SU-DHL-6 (cell line): Measurements from ENCODE around the gene CTTNBP2NL.
"Not testable (repeated sequence)": the region's sequence is repeated elsewhere in the genome, so short reads cannot be mapped to it uniquely, and the experiment has no call there.

Experiments used
- H2AFZ ChIP-seq: fragments of 200-600 bp; sonication (generic); 2 replicates; pipeline ENCODE4 v1.6.1; 2014; ENCODE audit warnings: low read depth, mild to moderate bottlenecking, moderate library complexity, mixed read lengths, antibody characterized with exemption, low read length; ENCODE audit not compliant: severe bottlenecking
- H3F3A ChIP-seq: fragments of 200-600 bp; shearing (Covaris generic); 2 replicates; pipeline ENCODE4 v1.6.0; 2016; ENCODE audit warnings: antibody characterized with exemption, mild to moderate bottlenecking; ENCODE audit not compliant: insufficient read depth
- H3K27ac ChIP-seq: fragments of 200-600 bp; sonication (generic); 2 replicates; pipeline ENCODE4 v1.5.1; 2016; ENCODE audit warnings: low read depth, mild to moderate bottlenecking, low read length, moderate library complexity, mixed read lengths
- H3K27me3 ChIP-seq: fragments of 200-600 bp; sonication (generic), shearing (Covaris generic); 2 replicates; pipeline ENCODE4 v1.6.0; 2014; ENCODE audit warnings: mild to moderate bottlenecking, low read length
- H3K36me3 ChIP-seq: fragments of 200-600 bp; sonication (generic); 2 replicates; pipeline ENCODE4 v1.6.1; 2014; ENCODE audit warnings: mild to moderate bottlenecking, low read length, mixed read lengths
- H3K4me2 ChIP-seq: fragments of 300-600, 200-600 bp; shearing (Covaris generic), sonication (generic); 2 replicates; pipeline ENCODE4 v1.6.0; 2014; ENCODE audit warnings: low read length, low read depth, mild to moderate bottlenecking; ENCODE audit not compliant: poor library complexity, severe bottlenecking
- H3K4me3 ChIP-seq: fragments of 200-600 bp; sonication (generic); 2 replicates; pipeline ENCODE4 v1.5.1; 2014; ENCODE audit warnings: antibody characterized with exemption, low read length, mild to moderate bottlenecking, mixed read lengths; ENCODE audit not compliant: insufficient read depth, poor library complexity, severe bottlenecking
- H3K79me2 ChIP-seq: fragments of 200-600 bp; sonication (generic); 2 replicates; pipeline ENCODE4 v1.6.1; 2014; ENCODE audit warnings: mild to moderate bottlenecking, low read length, moderate library complexity; ENCODE audit not compliant: insufficient read depth
- H3K9ac ChIP-seq: fragments of 200-600 bp; sonication (generic); 2 replicates; pipeline ENCODE4 v1.7.0; 2014; ENCODE audit warnings: mild to moderate bottlenecking, low read length
- H3K9me2 ChIP-seq: fragments of 200-600 bp; sonication (generic); replicated peaks from 2 replicates; pipeline ENCODE4 v1.6.1; 2014; ENCODE audit warnings: low read length; ENCODE audit not compliant: insufficient read depth
- H3K9me3 ChIP-seq: fragments of 200-600 bp; sonication (generic); 2 replicates; pipeline ENCODE4 v1.6.1; 2014; ENCODE audit warnings: low read length, mixed read lengths; ENCODE audit not compliant: insufficient read depth
- H4K20me1 ChIP-seq: fragments of 200-600 bp; sonication (generic); 2 replicates; pipeline ENCODE4 v1.6.1; 2014; ENCODE audit warnings: low read depth, mild to moderate bottlenecking, antibody characterized with exemption, low read length, moderate library complexity, mixed read lengths
- CTCF ChIP-seq: fragments of 200-600 bp; sonication (generic); IDR thresholded peaks from one replicate; pipeline ENCODE4 v1.5.1; 2017; ENCODE audit warnings: antibody characterized with exemption, mild to moderate bottlenecking, low read length, moderate library complexity; ENCODE audit not compliant: insufficient read depth, poor library complexity, severe bottlenecking
- EZH2phosphoT487 ChIP-seq: fragments of 200-600 bp; sonication (generic), shearing (Covaris generic); conservative IDR thresholded peaks from 2 replicates; pipeline ENCODE4 v1.6.1; 2018; ENCODE audit warnings: mild to moderate bottlenecking, antibody characterized with exemption, low read length, moderate library complexity, mixed read lengths

Gene CTTNBP2NL

GRCh38 chr1:112436384-112437156 is 40.6 kb downstream of the CTTNBP2NL start:
- Histone ChIP-seq H3K9me2 (no peaks in the 10 kb centered on the region), H3K27me3 (no peaks in the 10 kb centered on the region), H3K4me2 (no peak overlapping the region), H3K79me2 (no peaks in the 10 kb centered on the region), H3F3A (no peaks in the 10 kb centered on the region), H3K36me3 (peaks cover 3% of the 10 kb centered on the region; the same call in 1 of the 2 replicates), H2AFZ (no peak overlapping the region), H4K20me1 (no peaks in the 10 kb centered on the region), H3K9ac (no peak overlapping the region), H3K4me3 (no peak overlapping the region), H3K27ac (no peak overlapping the region), H3K9me3 (no peaks in the 10 kb centered on the region)
- TF ChIP-seq CTCF (no peak), EZH2phosphoT487 (no peak)

DNA sequence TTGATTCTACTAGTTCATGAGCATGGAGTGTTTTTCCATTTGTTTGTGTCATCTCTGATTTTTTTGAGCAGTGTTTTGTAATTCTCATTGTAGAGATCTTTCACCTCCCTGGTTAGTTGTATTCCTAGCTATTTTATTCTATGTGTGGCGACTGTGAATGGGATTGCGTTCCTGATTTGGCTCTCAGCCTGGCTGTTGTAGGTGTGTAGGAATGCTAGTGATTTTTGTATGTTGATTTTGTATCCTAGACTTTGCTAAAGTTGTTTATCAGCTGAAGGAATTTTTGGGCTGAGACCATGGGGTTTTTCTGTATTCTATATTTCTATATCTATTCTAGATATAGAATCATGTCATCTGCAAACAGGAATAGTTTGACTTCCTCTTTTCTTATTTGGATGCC is 42.1 kb downstream of the CTTNBP2NL start:
- H3K9me3 ChIP-seq, H3K27me3 ChIP-seq, H3K9ac ChIP-seq, H4K20me1 ChIP-seq, H3K36me3 ChIP-seq, H3K4me2 ChIP-seq, H3K4me3 ChIP-seq, H2AFZ ChIP-seq, H3K27ac ChIP-seq, H3K9me2 ChIP-seq, H3K79me2 ChIP-seq, H3F3A ChIP-seq: not testable (repeated sequence)

DNA sequence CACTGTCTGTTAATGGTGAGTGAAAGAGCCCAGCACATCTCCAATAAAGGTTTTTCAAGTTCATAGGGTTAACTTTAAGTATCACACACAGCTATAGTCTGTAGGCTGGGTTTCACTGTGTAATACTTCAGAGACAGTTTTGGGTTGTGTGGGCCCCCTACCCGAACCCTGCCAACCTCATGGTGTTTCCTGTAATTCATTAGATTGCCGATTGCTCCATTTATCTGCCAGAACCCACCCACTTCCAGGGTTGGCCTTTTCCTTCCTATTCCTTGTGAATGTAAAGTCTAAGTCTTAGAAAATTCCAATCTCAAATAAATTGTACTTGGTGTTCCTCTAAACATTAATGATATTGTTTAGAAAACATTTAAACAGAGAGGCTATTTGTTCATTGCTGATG is 43.6 kb downstream of the CTTNBP2NL start:
- no peak overlapping the region for H3K4me3 ChIP-seq
- H3K9me2 ChIP-seq = no peaks in the 10 kb centered on the region
- H3K27ac ChIP-seq = no peak overlapping the region
- peaks cover 3% of the 10 kb centered on the region; the same call in 1 of the 2 replicates for H3K36me3 ChIP-seq
- H2AFZ ChIP-seq = no peak overlapping the region
- no peaks in the 10 kb centered on the region for H3F3A ChIP-seq
- H3K79me2 ChIP-seq = no peaks in the 10 kb centered on the region
- H3K9me3 ChIP-seq = no peaks in the 10 kb centered on the region
- H3K4me2 ChIP-seq = no peak overlapping the region
- no peaks in the 10 kb centered on the region for H3K27me3 ChIP-seq
- no peak for TF ChIP-seq CTCF
- no peak overlapping the region for H3K9ac ChIP-seq
- H4K20me1 ChIP-seq = no peaks in the 10 kb centered on the region

DNA sequence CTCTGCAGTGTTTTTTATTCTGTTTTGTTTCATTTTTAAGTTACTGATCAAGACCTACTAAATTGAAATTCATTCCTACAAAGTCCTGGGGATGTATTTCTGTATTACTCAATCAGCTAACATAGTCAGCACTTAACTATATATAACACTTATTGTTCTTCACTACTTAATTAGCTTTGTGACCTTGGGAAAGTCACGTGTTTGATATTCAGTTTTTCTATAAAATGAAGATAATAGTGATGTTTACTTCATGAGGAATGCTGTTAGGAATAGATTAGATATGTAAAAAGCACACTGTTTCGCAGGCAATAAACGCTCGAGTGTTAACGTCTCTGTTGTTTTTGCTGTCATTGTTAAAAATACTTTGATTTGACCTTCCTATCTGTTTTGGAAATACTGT is 44.6 kb downstream of the CTTNBP2NL start:
- Histone ChIP-seq H3F3A (no peaks in the 10 kb centered on the region), H3K79me2 (no peaks in the 10 kb centered on the region), H3K4me3 (no peak overlapping the region), H3K9me2 (no peaks in the 10 kb centered on the region), H3K9ac (no peak overlapping the region), H3K27me3 (no peaks in the 10 kb centered on the region), H2AFZ (no peak overlapping the region), H4K20me1 (no peaks in the 10 kb centered on the region), H3K9me3 (no peaks in the 10 kb centered on the region), H3K27ac (no peak overlapping the region), H3K36me3 (peaks cover 3% of the 10 kb centered on the region; the same call in 1 of the 2 replicates), H3K4me2 (no peak overlapping the region)
- no peak for TF ChIP-seq CTCF
- no peak for TF ChIP-seq EZH2phosphoT487
